HEK293 (cell line): ENCODE data around the gene DPM1.

Experiments
- GLI4 ChIP-seq: fragments of 450-650 bp; formaldehyde crosslinking; IDR thresholded peaks from 2 replicates; pipeline ENCODE4 v1.5.1; 2016; ENCODE audit warnings: missing biosample characterization, missing genetic modification characterization
- HIC1 ChIP-seq: fragments of 450-650 bp; formaldehyde crosslinking; IDR thresholded peaks from 2 replicates; pipeline ENCODE4 v1.5.1; 2016; ENCODE audit warnings: missing biosample characterization, missing genetic modification characterization
- PRDM2 ChIP-seq: fragments of 450-650 bp; formaldehyde crosslinking; IDR thresholded peaks from 2 replicates; pipeline ENCODE4 v1.5.1; 2016; ENCODE audit warnings: missing biosample characterization, missing genetic modification characterization, borderline replicate concordance
- PRDM4 ChIP-seq: fragments of 450-650 bp; formaldehyde crosslinking; IDR thresholded peaks from 2 replicates; pipeline ENCODE4 v1.5.1; 2017; ENCODE audit warnings: missing biosample characterization, missing genetic modification characterization
- ZBTB10 ChIP-seq: fragments of 450-650 bp; formaldehyde crosslinking; IDR thresholded peaks from 2 replicates; pipeline ENCODE4 v1.5.1; 2016; ENCODE audit warnings: missing biosample characterization, missing genetic modification characterization
- ZBTB48 ChIP-seq: fragments of 450-650 bp; formaldehyde crosslinking; IDR thresholded peaks from 2 replicates; pipeline ENCODE4 v1.5.1; 2016; ENCODE audit warnings: missing biosample characterization, missing genetic modification characterization
- ZNF114 ChIP-seq: fragments of 450-650 bp; formaldehyde crosslinking; IDR thresholded peaks from 2 replicates; pipeline ENCODE4 v1.5.0; 2017; ENCODE audit warnings: missing biosample characterization, missing genetic modification characterization
- ZNF146 ChIP-seq: fragments of 450-650 bp; formaldehyde crosslinking; IDR thresholded peaks from 2 replicates; pipeline ENCODE4 v1.5.1; 2016; ENCODE audit warnings: missing biosample characterization, missing genetic modification characterization
- ZNF157 ChIP-seq: fragments of 450-650 bp; formaldehyde crosslinking; IDR thresholded peaks from 2 replicates; pipeline ENCODE4 v1.5.1; 2016; ENCODE audit warnings: missing biosample characterization, missing genetic modification characterization
- ZNF184 ChIP-seq: fragments of 450-650 bp; IDR thresholded peaks from 2 replicates; pipeline ENCODE4 v1.5.1; 2018; ENCODE audit warnings: missing biosample characterization, mild to moderate bottlenecking, missing genetic modification characterization
- ZNF311 ChIP-seq: fragments of 450-650 bp; formaldehyde crosslinking; IDR thresholded peaks from 2 replicates; pipeline ENCODE4 v1.5.1; 2017; ENCODE audit warnings: missing biosample characterization, missing genetic modification characterization, borderline replicate concordance
- ZNF404 ChIP-seq: fragments of 450-650 bp; formaldehyde crosslinking; IDR thresholded peaks from 2 replicates; pipeline ENCODE4 v1.5.1; 2017; ENCODE audit warnings: missing biosample characterization, missing genetic modification characterization
- ZNF549 ChIP-seq: fragments of 450-650 bp; IDR thresholded peaks from 2 replicates; pipeline ENCODE4 v1.5.1; 2018; ENCODE audit warnings: missing biosample characterization, missing genetic modification characterization, mild to moderate bottlenecking, inconsistent platforms, moderate library complexity
- ZNF585B ChIP-seq: fragments of 450-650 bp; formaldehyde crosslinking; IDR thresholded peaks from 2 replicates; pipeline ENCODE4 v1.5.1; 2016; ENCODE audit warnings: missing biosample characterization, missing genetic modification characterization
- ZNF624 ChIP-seq: fragments of 450-650 bp; formaldehyde crosslinking; IDR thresholded peaks from 2 replicates; pipeline ENCODE4 v1.5.1; 2017; ENCODE audit warnings: missing biosample characterization, missing genetic modification characterization
- ZNF645 ChIP-seq: fragments of 450-650 bp; formaldehyde crosslinking; IDR thresholded peaks from 2 replicates; pipeline ENCODE4; 2016; ENCODE audit warnings: missing biosample characterization, missing genetic modification characterization
- ZNF670 ChIP-seq: fragments of 450-650 bp; formaldehyde crosslinking; IDR thresholded peaks from 2 replicates; pipeline ENCODE4 v1.5.1; 2016; ENCODE audit warnings: missing biosample characterization, missing genetic modification characterization, low read depth
- ZNF704 ChIP-seq: fragments of 450-650 bp; formaldehyde crosslinking; IDR thresholded peaks from 2 replicates; pipeline ENCODE4 v1.5.1; 2016; ENCODE audit warnings: missing biosample characterization, missing genetic modification characterization
- ZNF776 ChIP-seq: fragments of 450-650 bp; formaldehyde crosslinking; IDR thresholded peaks from 2 replicates; pipeline ENCODE4 v1.5.0; 2017; ENCODE audit warnings: missing biosample characterization, missing genetic modification characterization, borderline replicate concordance
- ZNF785 ChIP-seq: fragments of 450-650 bp; formaldehyde crosslinking; IDR thresholded peaks from 2 replicates; pipeline ENCODE4 v1.5.1; 2016; ENCODE audit warnings: missing biosample characterization, missing genetic modification characterization
- ZSCAN5A ChIP-seq: fragments of 450-650 bp; formaldehyde crosslinking; IDR thresholded peaks from 2 replicates; pipeline ENCODE4 v1.5.1; 2016; ENCODE audit warnings: missing biosample characterization, missing genetic modification characterization

DPM1 gene

GRCh38 chr20:50929299-50930138 is 28.8 kb downstream of the DPM1 start (continued):
- no peak for TF ChIP-seq ZSCAN5A (tag by site-specific recombination)
- TF ChIP-seq ZNF184 (tag by site-specific recombination), result no peak; the same call in 1 of the 2 replicates
- peak; percentile 73 for TF ChIP-seq ZBTB10 (tag by site-specific recombination)
- TF ChIP-seq ZNF670 (tag by site-specific recombination), result no peak
- no peak for TF ChIP-seq ZNF311
- TF ChIP-seq ZNF624 (tag by site-specific recombination), result no peak
- no peak for TF ChIP-seq ZNF404 (tag by site-specific recombination)
- peak; percentile 18; the same call in 1 of the 2 replicates for TF ChIP-seq HIC1 (tag by site-specific recombination)
- no peak for TF ChIP-seq ZNF704
- no peak for TF ChIP-seq GLI4 (tag by site-specific recombination)
- TF ChIP-seq ZBTB48 (tag by site-specific recombination), result no peak
- no peak for TF ChIP-seq ZNF146
- no peak for TF ChIP-seq PRDM2 (tag by site-specific recombination)
- no peak for TF ChIP-seq ZNF585B (tag by site-specific recombination)
- no peak for TF ChIP-seq ZNF785 (tag by site-specific recombination)
- TF ChIP-seq ZNF549 (tag by site-specific recombination), result no peak
- no peak for TF ChIP-seq ZNF114 (tag by site-specific recombination)
- TF ChIP-seq ZNF645 (tag by site-specific recombination), result no peak
- TF ChIP-seq ZNF157, result no peak
- no peak for TF ChIP-seq PRDM4 (tag by site-specific recombination)
- no peak for TF ChIP-seq ZNF776 (tag by site-specific recombination)
